CD4-positive, alpha-beta T cell (primary cell): ENCODE measurements around the gene ZNF655. TPM values are rescaled to one million over a fixed set of nuclear protein-coding genes. Genes with fewer than 3 reads are reported as not detected.

Experiments
- ATAC-seq: fragments of 200-7000 bp; cut with Tn5 transposase; one replicate; pipeline ENCODE4 v1.10.0; 2022; ENCODE audit warnings: mild to moderate bottlenecking; ENCODE audit not compliant: poor library complexity
- CTCF ChIA-PET: fragments of 350-600 bp; sonication (Branson Sonifier 250); formaldehyde crosslinking; loops from one replicate; lab custom pipeline; 2021; ENCODE audit warnings: antibody characterized with exemption, inconsistent platforms; lab: Charles Lee
- POLR2A ChIA-PET: fragments of 350-600 bp; sonication (Branson Sonifier 250); formaldehyde crosslinking; loops from one replicate; lab custom pipeline; 2021; ENCODE audit warnings: antibody characterized with exemption, inconsistent platforms; lab: Charles Lee
- DNase-seq, 14 experiments: peaks; one replicate each; pipeline ENCODE4 v3.0.0-alpha.2; 2013 to 2020; ENCODE audit warnings: mixed read lengths in 2 of 14
- H3K27ac ChIP-seq, 2 donors: one replicate each; pipeline versions ENCODE4 v1.5.1 to v1.7.0; 2013; ENCODE audit warnings: low read length in 2 of 2, low read depth in 1 of 2, mild to moderate bottlenecking in 1 of 2
- H3K27me3 ChIP-seq, 2 experiments: 1 replicate in 1 of 2; 2 replicates in 1 of 2; pipeline versions ENCODE4 v1.6.1 to v1.7.0; 2013; ENCODE audit warnings: low read length in 2 of 2, control low read depth in 1 of 2, mild to moderate bottlenecking in 1 of 2, moderate library complexity in 1 of 2; ENCODE audit not compliant: insufficient read depth in 2 of 2, control insufficient read depth in 1 of 2
- H3K36me3 ChIP-seq: one replicate; pipeline ENCODE4 v1.6.1; 2013; ENCODE audit warnings: low read length, control low read depth; ENCODE audit not compliant: insufficient read depth
- H3K4me1 ChIP-seq: one replicate; pipeline ENCODE4 v1.6.1; 2013; ENCODE audit warnings: low read length, control low read depth; ENCODE audit not compliant: insufficient read depth
- H3K4me3 ChIP-seq: one replicate; pipeline ENCODE4 v1.5.1; 2013; ENCODE audit warnings: mild to moderate bottlenecking, low read length, moderate library complexity
- H3K9me3 ChIP-seq, 2 experiments: 1 replicate in 1 of 2; 2 replicates in 1 of 2; pipeline versions ENCODE4 v1.6.1 to v1.7.0; 2013; ENCODE audit warnings: low read length in 2 of 2, mild to moderate bottlenecking in 2 of 2, control low read depth in 1 of 2, moderate library complexity in 1 of 2; ENCODE audit not compliant: control insufficient read depth in 1 of 2, insufficient read depth in 1 of 2
- H3K27ac Mint-ChIP-seq: one replicate; pipeline ENCODE4 v1.8.0; 2020; ENCODE audit warnings: mixed read lengths
- H3K27me3 Mint-ChIP-seq: one replicate; pipeline ENCODE4 v1.8.0; 2021; ENCODE audit warnings: mixed read lengths
- H3K36me3 Mint-ChIP-seq: one replicate; pipeline ENCODE4 v1.8.0; 2021; ENCODE audit warnings: low read depth, mixed read lengths
- H3K4me1 Mint-ChIP-seq: one replicate; pipeline ENCODE4 v1.8.0; 2021; ENCODE audit warnings: low read depth, mixed read lengths
- H3K4me3 Mint-ChIP-seq: one replicate; pipeline ENCODE4 v1.8.0; 2020; ENCODE audit warnings: mild to moderate bottlenecking, mixed read lengths
- H3K9me3 Mint-ChIP-seq: one replicate; pipeline ENCODE4 v1.8.0; 2020; ENCODE audit warnings: mixed read lengths
- CTCF ChIP-seq: fragments of 200-600 bp; IDR thresholded peaks from one replicate; pipeline ENCODE4 v1.8.0; 2022; ENCODE audit warnings: antibody characterized with exemption, mild to moderate bottlenecking
- intact Hi-C, 2 experiments: fragments of 100-400 bp; cut with DNase I in 1 of 2; cut with micrococcal nuclease in 1 of 2; formaldehyde crosslinking; loops; one replicate each; pipeline versions ENCODE4 v1.15.1 to v1.9.0; 2023 to 2025; cut with DNase I, micrococcal nuclease
- total RNA-seq, 174 experiments: library from RNA in 2 of 174; stranded (reverse) in 2 of 174; gene quantifications; one replicate each; pipeline ENCODE4 v1.2.3 and lab custom pipeline; 2021 to 2026

ZNF655 gene
- total RNA-seq, 2 experiments from 2014 or later: 145 to 146 TPM

GRCh38 chr7:99623702-99624447, 65.4 kb downstream of the ZNF655 start:
- Mint-ChIP-seq H3K36me3 (peaks cover 93% of the 10 kb centered on the region), H3K4me3 (peak overlapping the region; percentile 85), H3K27me3 (no peaks in the 10 kb centered on the region), H3K27ac (peak overlapping the region; percentile 92), H3K4me1 (peaks cover 55% of the 10 kb centered on the region), H3K9me3 (no peaks in the 10 kb centered on the region)
- DNase-seq (peak in 5 of 14 experiments; percentile 16 to 41 (median 34)), ATAC-seq (peak; percentile 41)
- ChIA-PET CTCF (interaction anchor here (0.8 to 1.0 kb wide), 2 partner anchors 15 to 289 kb away, joined by 3 read pairs; no protein-coding TSS in a partner anchor), POLR2A (interaction anchor here (0.6 to 3.1 kb wide), 17 partner anchors 8 to 805 kb away, joined by 3 to 44 read pairs (median 5); partner anchors contain the start of genes BUD31, FAM200A, MEPCE and TRIM4)
- peaks cover 85% of the 10 kb centered on the region for H3K36me3 ChIP-seq
- peaks cover 39% of the 10 kb centered on the region for H3K4me1 ChIP-seq
- H3K4me3 ChIP-seq: peak overlapping the region; percentile 46
- H3K9me3 ChIP-seq: no peaks in the 10 kb centered on the region
- TF ChIP-seq CTCF: no peak
- intact Hi-C loops: loop anchor here in 1 of 2 experiments (10.0 kb wide), 1 partner anchor 479 kb away; the partner anchor contains the start of gene SMURF1
- peak overlapping the region; percentile 66 to 67 for H3K27ac ChIP-seq
- H3K27me3 ChIP-seq: no peaks in the 10 kb centered on the region

GRCh38 chr7:99624484-99624883, 66.0 kb downstream of the ZNF655 start:
- Mint-ChIP-seq H3K4me3 (peak overlapping the region; percentile 85), H3K4me1 (peaks cover 49% of the 10 kb centered on the region), H3K36me3 (peaks cover 93% of the 10 kb centered on the region), H3K27ac (peak overlapping the region; percentile 92), H3K27me3 (no peaks in the 10 kb centered on the region), H3K9me3 (no peaks in the 10 kb centered on the region)
- ATAC-seq (peak; percentile 96), DNase-seq (peak; percentile 48 to 91 (median 63))
- intact Hi-C loops: loop anchor here in 1 of 2 experiments (10.0 kb wide), 1 partner anchor 480 kb away; the partner anchor contains the start of gene SMURF1
- H3K4me3 ChIP-seq: peak overlapping the region; percentile 46
- CTCF ChIA-PET: interaction anchor here (0.8 to 1.0 kb wide), 2 partner anchors 16 to 289 kb away, joined by 3 read pairs; no protein-coding TSS in a partner anchor
- H3K9me3 ChIP-seq: no peaks in the 10 kb centered on the region
- H3K36me3 ChIP-seq: peaks cover 85% of the 10 kb centered on the region
- peaks cover 39% of the 10 kb centered on the region for H3K4me1 ChIP-seq
- POLR2A ChIA-PET: interaction anchor here (0.6 to 3.1 kb wide), 17 partner anchors 8 to 804 kb away, joined by 3 to 44 read pairs (median 5); partner anchors contain the start of genes BUD31, FAM200A, MEPCE and TRIM4
- H3K27me3 ChIP-seq: no peaks in the 10 kb centered on the region
- peak overlapping the region; percentile 66 to 67 for H3K27ac ChIP-seq
- no peak for TF ChIP-seq CTCF

GRCh38 chr7:99625321-99625720, 66.9 kb downstream of the ZNF655 start:
- Histone ChIP-seq H3K36me3 (peaks cover 85% of the 10 kb centered on the region), H3K27me3 (no peaks in the 10 kb centered on the region), H3K4me3 (no peak overlapping the region), H3K27ac (no peak overlapping the region), H3K4me1 (peaks cover 39% of the 10 kb centered on the region), H3K9me3 (no peaks in the 10 kb centered on the region)
- H3K4me3 Mint-ChIP-seq: peak overlapping the region; percentile 73
- ATAC-seq (no peak), DNase-seq (no peak)
- intact Hi-C loops: loop anchor here in 1 of 2 experiments (10.0 kb wide), 1 partner anchor 481 kb away; the partner anchor contains the start of gene SMURF1
- ChIA-PET POLR2A (interaction anchor here (1.9 to 3.1 kb wide), 3 partner anchors 8 to 67 kb away, joined by 5 to 44 read pairs (median 21); partner anchors contain the start of genes ZNF655 and ZSCAN25), CTCF (no interaction called here)
- peaks cover 46% of the 10 kb centered on the region for H3K4me1 Mint-ChIP-seq
- no peaks in the 10 kb centered on the region for H3K27me3 Mint-ChIP-seq
- peak overlapping the region; percentile 92 for H3K27ac Mint-ChIP-seq
- no peak for TF ChIP-seq CTCF
- no peaks in the 10 kb centered on the region for H3K9me3 Mint-ChIP-seq
- H3K36me3 Mint-ChIP-seq: peaks cover 96% of the 10 kb centered on the region
